ENCODE data around the gene TNFAIP3.
"Not testable (repeated sequence)": the region's sequence is repeated elsewhere in the genome, so short reads cannot be mapped to it uniquely, and the experiment has no call there.

The TNFAIP3 gene

GRCh38 chr6:137844773-137845172, 22.3 kb upstream of the TNFAIP3 start:
- not testable (repeated sequence) for FAIRE-seq; DNase-seq (ENCODE audit: low spot score)

- no peak for DNase-seq (ENCODE audit: low spot score)
- FAIRE-seq, result no peak
These were observed 21.6 kb upstream of the TNFAIP3 start for GRCh38 chr6:137845460-137845859.

GRCh38 chr6:137846274-137846673, 20.8 kb upstream of the TNFAIP3 start:
- DNase-seq (ENCODE audit: low spot score) (no peak), FAIRE-seq (no peak)

- FAIRE-seq, result no peak
- DNase-seq (ENCODE audit: low spot score), result no peak
These were observed 20.2 kb upstream of the TNFAIP3 start for GRCh38 chr6:137846772-137847313.

- DNase-seq (ENCODE audit: low spot score) (no peak), FAIRE-seq (no peak)
These were observed 19.3 kb upstream of the TNFAIP3 start for GRCh38 chr6:137847748-137848147.

- no peak for DNase-seq (ENCODE audit: low spot score)
These were observed 18.4 kb upstream of the TNFAIP3 start for GRCh38 chr6:137848672-137849071.

GRCh38 chr6:137849181-137849980, 17.7 kb upstream of the TNFAIP3 start:
- FAIRE-seq, result no peak
- DNase-seq (ENCODE audit: low spot score), result no peak

More at GRCh38 chr6:137848672-137849071, 18.4 kb upstream of the TNFAIP3 start:
- FAIRE-seq, result no peak

GRCh38 chr6:137849981-137850714, 16.9 kb upstream of the TNFAIP3 start:
- FAIRE-seq, result no peak
- DNase-seq (ENCODE audit: low spot score), result no peak

- DNase-seq (ENCODE audit: low spot score), result no peak
- no peak for FAIRE-seq
These were observed 16.1 kb upstream of the TNFAIP3 start for GRCh38 chr6:137850816-137851602.

GRCh38 chr6:137851669-137852068, 15.4 kb upstream of the TNFAIP3 start:
- DNase-seq (ENCODE audit: low spot score) (no peak), FAIRE-seq (no peak)

GRCh38 chr6:137852346-137852745, 14.7 kb upstream of the TNFAIP3 start:
- no peak for DNase-seq (ENCODE audit: low spot score)
- FAIRE-seq, result no peak

- no peak for DNase-seq (ENCODE audit: low spot score)
- no peak for FAIRE-seq
These were observed 14.2 kb upstream of the TNFAIP3 start for GRCh38 chr6:137852811-137853210.

GRCh38 chr6:137853569-137854213, 13.4 kb upstream of the TNFAIP3 start:
- no peak for FAIRE-seq
- no peak for DNase-seq (ENCODE audit: low spot score)

- no peak for DNase-seq (ENCODE audit: low spot score)
- FAIRE-seq, result no peak
These were observed 10.7 kb upstream of the TNFAIP3 start for GRCh38 chr6:137856138-137856898.

GRCh38 chr6:137859025-137859424, 8.0 kb upstream of the TNFAIP3 start:
- DNase-seq (ENCODE audit: low spot score) (no peak), FAIRE-seq (no peak)

GRCh38 chr6:137860394-137861005, 6.6 kb upstream of the TNFAIP3 start:
- FAIRE-seq, result no peak
- DNase-seq (ENCODE audit: low spot score), result no peak

GRCh38 chr6:137861550-137862337, 5.3 kb upstream of the TNFAIP3 start:
- DNase-seq (ENCODE audit: low spot score) (no peak), FAIRE-seq (no peak)

GRCh38 chr6:137862419-137863090, 4.5 kb upstream of the TNFAIP3 start:
- no peak for DNase-seq (ENCODE audit: low spot score)
- no peak for FAIRE-seq
